ENCODE results near the gene L3MBTL4.
"Not testable (repeated sequence)": the region's sequence is repeated elsewhere in the genome, so short reads cannot be mapped to it uniquely, and the experiment has no call there.

The L3MBTL4 gene

DNA sequence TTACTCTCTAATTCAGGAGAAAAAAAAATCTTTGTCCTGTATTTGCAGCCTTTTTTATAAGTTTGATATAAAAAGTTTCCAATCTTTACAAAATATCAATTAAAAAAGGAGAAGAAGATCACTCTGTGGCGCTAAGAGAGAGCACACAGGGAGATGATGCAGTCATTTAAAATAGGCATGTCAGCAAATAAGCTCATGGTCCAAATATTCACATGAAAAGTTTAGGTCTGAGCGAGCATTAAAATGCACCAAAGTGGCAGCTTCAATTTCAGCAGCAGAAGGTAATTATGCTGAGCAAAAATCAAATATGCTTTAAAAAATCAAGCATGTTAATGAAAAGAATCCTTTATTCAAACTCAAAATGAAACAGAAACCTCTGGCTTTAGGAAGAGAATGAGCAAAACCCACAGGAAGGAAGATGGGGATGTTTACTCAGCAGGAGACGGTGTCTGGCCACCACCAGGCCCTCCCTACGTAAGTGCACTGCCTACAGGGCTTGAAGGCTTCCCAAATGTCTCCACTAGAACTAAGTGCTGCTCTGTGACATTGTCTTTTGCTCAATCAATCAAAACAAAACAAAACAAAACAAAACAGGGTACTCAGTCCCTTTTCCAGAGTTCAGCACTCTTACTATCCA lies 120.4 kb downstream of the L3MBTL4 start:
- DNase-seq = no peak

DNA sequence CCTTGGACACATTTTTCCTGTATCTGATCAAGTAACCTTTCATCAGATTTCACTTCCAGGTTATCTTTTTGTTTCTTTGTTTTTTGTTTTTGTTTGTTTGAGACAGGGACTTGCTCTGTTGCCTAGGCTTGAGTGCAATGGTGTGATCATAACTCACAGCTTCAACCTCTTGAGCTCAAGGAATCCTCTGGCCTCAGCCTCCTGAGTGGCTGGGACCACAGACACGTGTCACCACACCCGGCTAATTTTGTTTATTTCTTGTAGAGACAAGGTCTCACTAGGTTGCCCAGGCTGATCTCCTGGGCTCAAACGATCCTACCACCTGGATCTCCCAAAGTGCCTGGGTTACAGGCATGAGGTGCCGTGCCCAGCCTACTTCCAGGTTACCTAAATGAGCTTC lies 124.9 kb downstream of the L3MBTL4 start:
- no peak for DNase-seq

DNA sequence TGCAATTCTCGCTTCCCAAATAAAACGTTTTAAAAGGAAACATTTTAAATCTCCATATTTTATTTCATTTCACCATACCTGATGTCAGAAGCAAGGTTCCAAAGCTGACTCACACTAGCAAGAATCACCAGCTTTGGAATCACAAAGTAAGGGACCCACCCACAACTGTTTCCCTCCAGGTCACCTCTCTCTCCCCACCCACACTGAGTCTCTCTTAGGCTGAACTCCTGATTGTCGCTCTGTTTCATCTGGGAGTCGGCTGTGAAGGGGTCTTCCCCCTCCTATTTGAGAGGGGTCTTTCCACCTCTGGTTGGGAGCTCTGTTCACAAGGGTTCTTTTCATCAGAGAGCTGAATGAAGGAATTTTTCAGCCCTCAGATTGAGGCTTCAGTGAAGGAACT lies 128.1 kb downstream of the L3MBTL4 start:
- no peak for DNase-seq

DNA sequence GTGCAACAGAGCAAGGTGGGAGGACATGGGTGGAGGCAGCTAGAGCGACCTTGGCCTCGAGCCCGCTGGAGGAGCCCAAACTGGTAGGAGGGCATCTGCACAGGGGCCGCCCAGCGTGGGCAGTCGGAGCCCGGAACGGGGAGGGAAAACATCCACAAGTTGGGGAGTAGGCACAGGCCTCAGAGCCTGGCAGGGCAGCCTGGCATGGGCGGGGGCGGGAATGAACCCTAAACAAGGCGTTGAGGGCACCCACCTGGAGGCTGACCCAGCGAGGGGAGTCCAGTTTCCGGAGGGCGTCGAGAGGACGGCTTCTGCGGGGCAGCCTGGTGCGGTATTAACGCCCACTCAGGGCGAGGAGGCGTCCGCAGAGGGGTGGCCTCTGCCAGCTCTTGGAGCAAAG lies 129.9 kb downstream of the L3MBTL4 start:
- no peak for DNase-seq

DNA sequence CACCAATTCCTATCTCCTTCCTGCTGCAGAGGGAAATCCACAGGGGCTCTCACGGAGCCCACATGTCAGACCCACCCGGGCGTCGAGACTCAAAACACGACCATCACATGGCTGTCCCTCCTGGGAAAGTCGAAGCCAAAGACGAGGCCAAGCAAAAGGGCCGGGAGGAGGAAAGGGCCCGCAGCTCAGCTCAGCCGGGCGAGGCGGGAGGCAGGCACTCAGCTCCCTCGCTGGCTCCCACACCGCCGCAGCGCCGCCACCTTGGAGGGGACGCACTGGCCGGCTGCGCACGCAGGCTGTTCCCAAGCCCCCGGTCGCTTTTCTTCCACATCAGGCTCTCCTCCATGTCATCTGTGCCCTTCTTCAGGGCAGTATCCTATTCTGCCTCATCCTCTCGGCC lies 130.4 kb downstream of the L3MBTL4 start:
- DNase-seq = no peak

DNA sequence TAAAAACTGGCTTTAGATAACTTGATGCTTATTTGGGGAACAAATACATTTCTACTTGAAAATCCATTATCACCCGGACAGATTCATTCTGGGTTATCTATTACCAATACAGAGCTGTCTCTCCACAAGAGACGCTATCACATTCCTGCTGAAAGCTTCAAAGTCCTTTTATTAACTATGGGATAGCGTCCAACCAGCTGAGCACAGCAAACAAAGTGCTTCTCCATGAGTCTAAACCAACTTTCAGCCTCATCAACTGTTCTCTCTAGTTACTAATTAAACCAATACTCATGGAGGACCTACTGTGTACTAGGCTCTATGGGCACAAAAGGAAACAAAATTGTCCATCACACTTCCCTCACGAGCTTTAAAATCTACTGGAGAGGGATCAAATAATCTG lies 132.8 kb downstream of the L3MBTL4 start:
- no peak for DNase-seq

DNA sequence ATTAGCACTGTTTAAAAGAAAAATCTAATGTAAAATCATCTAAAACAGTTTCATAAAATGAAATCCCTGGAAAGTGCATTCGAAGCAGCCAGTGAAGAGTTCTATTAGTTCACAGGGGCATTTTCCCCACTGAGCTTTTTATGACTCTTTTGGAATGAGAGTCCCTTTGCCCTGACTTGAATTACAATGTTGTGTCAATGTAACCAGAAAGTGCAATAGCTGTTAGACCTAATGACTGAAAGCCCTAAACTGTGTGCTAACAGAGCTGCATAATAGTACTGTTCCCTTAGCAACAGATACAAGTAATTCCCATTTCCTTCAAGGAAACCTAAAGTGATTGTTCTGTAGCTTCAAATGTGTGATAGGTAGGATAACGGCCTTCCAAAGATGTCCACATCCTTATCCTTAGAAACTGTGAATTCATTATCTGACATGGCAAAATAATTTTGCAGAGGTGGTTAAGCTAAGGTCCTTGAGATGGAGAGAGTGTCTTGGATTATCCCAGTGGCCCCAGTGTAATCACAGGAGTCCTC lies 134.4 kb downstream of the L3MBTL4 start:
- DNase-seq = no peak

DNA sequence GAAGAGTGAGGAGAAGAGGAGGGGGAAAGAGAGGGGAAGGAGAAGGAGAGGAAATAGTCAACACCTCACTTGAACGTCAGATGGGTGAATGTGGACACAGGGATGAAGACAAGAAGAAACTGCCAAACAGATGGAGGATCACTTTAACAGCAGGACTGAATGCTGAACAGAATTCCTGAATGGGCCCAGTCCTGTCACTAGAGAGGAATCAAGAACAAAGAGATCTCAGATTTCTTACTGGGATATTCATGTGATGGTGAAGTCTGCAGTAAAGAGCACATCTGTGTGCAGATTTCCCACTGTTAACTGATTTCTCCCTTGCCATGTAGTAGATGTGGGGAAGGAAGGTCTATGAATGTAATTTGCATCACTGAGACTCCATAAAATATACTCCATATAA lies 135.4 kb downstream of the L3MBTL4 start:
- DNase-seq = no peak

DNA sequence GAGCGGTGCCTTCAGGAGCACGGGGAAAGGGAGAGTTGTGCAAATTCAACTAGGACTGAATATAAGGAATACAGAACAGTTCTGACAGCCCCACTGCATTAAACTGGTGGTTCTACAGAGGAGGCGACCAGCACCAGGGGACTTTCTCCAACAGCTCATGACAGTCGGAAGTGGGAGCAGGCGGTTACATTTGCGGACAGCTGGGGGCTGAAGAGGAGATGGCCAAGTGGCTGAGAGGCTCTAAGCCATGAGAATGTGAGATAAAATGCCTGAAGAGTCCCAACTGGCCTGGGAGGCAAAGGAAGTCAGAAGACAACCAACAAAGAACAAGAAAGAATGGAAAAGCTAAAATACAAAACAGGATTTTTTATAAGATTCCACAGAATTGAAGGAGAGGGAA lies 141.3 kb downstream of the L3MBTL4 start:
- DNase-seq = no peak

DNA sequence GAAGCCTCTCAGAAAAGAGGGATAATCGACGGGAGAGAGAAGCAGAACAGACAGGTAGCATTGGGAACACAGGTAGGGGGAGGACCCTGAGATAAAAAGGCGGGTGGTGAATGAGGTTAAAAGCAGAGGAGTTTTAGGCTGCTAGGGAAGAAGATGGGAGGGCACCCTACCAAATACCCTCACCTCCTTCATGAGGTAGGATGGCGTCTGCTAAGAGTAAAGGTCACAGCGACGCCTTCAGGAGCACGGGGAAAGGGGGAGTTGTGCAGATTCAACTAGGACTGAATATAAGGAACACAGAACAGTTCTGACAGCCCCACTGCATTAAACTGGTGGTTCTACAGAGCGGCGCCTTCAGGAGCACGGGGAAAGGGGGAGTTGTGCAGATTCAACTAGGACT lies 142.6 kb downstream of the L3MBTL4 start:
- DNase-seq = not testable (repeated sequence)

DNA sequence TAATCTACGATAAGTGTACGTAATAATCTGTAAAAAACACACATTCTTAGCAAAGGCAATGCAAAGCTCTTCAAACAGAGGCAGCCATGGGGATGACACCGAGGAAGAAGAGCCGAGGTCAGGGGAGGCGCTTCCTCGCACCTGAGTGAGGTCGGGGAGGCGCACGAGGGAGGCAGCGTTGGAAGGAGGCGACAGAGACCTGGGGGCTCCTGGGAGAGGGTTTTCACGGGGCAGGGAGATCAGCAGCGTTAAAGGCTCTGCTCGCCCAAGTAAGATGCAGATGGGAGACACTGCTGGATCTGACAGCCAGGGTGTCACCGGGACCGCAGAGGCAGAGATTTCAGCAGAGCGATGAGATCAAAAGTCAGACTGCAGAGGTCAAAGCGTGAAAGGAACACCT lies 143.1 kb downstream of the L3MBTL4 start:
- no peak for DNase-seq

DNA sequence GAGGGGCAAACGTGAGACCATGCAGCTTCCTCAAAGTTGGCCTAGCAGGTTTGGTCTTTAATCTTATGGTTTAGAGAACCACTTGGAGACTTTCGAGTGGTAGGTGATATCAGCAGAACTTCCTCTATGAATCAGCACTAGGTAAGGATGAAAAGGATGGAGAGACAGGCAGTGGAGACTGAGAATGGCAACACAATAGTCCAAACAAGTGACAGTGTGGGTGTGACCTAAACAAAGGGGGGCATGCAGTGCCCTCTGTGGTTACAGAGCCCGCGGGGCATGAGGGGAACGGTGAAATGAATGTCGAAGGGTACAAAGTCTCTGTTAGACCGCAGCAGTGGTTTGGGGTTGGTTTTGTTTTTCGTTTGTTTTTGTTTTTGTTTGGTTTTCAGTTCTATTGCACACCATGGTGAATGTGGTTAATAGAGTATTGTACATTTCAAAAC lies 143.9 kb downstream of the L3MBTL4 start:
- DNase-seq = no peak

DNA sequence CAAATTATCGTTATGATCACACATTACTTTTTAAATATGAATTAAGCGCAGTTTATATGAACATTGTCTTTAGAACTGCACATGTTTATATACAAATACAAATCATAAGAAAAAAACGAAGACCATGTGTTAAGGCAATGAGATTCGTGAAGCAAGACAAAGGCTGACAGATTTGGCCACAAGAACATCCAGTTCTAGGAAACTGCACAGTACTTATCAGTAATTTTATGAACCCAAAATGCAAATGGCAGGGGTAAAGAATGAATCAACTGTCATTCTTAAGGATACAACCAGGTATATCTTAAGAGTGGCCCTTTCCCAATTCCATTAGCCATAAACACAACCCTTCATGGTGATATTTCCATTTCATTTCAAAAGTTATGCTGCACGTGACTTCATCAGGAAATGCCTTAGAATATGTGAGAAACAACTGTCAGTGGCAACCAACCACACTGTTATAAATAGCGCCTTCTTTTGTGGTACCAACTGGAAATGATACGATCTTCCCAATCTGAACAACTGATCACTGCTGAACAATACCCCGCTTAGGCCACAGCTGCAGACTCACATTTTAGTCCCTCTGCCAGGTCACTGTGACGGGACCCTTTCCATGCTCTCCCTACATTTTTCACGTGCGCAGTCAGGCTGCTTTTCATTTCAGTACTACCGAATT lies 144.9 kb downstream of the L3MBTL4 start:
- DNase-seq = no peak

DNA sequence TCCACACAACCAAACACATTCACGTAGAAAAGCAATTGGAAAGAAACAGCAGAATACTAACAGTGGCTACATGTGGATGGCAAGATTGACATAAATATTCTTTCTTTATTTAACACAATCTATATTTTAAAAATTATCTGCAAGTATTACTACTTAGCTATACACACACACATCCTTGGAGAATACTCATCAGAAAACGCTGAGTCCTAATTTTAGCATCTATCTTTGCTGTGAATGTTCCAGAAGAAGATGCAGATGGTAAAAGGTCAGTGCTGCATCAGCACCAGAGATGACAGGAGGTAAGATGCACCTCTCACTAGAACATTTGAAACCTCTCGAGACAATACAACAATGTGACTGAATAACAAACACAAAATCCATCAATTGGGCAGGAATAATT lies 148.5 kb downstream of the L3MBTL4 start:
- no peak for DNase-seq

DNA sequence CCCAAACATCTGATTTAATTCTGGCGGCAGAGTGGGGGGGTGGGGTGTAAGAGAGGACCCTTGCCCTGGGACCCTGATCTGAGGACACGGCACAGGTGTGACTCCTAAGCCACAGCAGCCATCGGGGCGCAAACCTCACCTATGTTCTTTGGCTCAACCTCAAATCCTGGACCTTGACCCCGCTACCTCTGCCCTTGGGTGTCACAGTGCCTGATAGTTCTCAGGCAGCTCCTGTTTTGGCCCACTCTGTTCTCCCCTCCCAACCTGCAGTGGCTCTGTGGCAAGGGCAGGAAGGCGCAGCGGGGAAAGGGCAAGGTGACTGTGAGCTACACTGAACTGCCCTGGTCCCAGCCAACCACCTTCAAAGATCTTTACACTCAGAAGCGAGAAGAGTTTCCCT lies 152.8 kb downstream of the L3MBTL4 start:
- DNase-seq = no peak

DNA sequence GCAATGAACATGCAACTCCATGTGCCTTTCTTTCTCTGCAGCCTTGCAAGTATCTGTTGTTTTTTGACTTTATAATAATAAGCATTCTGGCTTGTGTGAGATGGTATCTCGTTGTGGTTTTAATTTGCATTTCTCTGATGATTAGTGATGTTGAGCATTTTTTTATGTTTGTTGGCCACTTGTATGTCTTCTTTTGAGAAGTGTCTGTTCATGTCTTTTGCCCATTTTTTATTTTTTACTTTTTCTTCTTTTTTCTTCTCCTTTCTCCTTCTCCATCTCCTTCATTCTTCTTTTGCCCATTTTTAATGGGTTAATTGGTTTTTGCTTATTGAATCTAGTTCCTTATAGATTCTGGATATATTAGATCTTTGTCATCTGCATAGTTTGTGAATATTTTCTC lies 155.4 kb downstream of the L3MBTL4 start:
- not testable (repeated sequence) for DNase-seq

DNA sequence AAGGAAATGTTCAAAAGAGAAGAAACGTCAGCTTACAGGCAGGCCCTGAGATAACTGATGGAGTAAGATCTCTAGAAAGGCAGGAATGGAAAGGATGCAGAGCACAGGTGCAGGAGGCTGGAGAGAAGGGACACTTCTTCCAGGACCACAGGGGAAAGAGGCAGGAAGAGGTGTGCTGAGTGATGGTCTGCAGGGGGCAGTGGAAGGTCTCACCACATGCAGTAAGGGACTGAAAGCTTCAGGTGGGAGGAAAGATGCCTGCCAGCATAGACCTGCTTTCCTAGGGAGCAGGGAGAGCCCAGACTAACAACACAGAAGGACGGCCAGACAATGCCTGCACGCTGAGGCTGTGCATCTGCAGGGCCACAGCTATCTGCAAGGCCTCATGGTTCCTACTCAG lies 156.8 kb downstream of the L3MBTL4 start:
- no peak for DNase-seq

DNA sequence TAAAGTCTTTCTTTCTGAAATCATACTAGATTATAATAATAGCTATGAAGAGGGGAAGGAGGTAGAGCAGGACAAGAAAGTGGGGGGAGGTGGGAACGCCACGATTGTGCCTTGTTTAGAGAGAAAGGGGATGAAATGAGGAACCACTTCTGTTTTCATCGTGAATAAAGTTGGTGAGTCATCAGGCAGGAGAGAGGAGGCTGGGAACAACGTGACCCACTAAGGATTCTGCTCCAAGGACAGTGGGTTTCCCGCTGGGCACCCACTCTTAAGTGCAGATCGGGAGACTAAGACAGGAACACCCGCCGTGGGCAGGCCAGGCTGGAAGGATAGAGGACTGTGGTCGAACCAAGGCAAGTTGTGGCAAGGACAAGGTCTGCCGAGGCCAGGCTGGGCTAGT lies 158.2 kb downstream of the L3MBTL4 start:
- DNase-seq = no peak

DNA sequence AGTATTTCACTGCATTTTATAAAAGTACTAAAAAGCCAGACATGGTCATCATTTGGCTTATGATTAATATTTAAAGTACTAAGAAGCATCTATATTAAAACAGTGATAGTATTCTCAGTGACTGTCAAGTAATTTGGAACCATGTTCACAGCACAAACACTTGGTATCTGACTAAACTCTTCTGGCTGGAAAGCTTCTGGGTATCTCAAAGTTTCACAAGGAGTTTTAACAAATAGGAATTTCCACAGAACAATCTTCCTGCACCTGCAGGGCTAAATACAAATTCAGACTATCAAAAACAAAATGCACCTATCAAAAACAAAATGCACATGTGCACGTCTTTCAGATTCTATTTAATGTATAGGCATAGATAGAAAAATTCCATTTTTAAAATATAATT lies 158.8 kb downstream of the L3MBTL4 start:
- DNase-seq = no peak

DNA sequence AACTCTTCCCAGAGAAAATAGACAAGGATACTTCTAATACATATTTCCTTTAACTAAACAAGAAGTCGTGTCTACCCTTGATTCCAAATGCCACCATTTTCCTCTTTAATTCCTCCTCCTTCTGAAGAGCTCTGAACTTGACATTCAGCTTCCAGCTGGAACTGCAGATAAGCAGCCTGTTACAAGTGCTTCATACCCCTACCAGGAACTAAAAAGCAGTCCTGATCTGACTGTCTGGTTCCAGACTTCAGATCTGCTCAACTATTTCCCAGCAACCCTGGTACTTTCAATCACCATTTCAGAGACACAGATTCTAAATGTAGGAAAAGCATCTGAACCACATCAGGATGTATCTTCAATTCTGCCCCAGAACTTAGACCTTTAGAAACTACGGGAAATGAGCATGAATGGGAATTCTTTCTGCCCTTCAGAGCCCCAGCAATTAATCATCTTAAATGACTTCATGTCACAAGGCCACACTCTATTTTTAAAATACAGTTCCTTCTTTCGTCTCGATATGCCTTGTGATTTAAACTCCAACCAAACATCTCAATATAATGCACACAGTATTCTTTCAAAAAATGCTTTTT lies 159.5 kb downstream of the L3MBTL4 start:
- DNase-seq = no peak

DNA sequence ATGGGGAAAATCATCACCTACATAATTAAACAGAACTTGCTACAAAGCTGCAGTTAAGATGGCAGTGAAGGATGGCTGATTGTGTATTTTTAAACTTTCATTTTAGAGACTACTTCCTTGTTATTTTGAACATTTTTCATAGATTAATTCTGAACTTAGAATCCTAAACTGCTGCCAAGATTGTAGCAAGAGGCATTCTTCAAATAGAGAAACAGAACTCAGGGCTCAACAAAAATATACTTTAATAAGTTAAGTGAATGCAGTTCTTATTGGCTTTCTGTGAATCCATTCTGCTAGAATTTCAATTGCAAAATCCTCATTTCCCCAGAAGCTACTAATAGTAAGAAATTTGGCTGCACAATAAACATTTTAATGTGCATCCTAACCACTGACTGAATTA lies 160.3 kb downstream of the L3MBTL4 start:
- DNase-seq = no peak

DNA sequence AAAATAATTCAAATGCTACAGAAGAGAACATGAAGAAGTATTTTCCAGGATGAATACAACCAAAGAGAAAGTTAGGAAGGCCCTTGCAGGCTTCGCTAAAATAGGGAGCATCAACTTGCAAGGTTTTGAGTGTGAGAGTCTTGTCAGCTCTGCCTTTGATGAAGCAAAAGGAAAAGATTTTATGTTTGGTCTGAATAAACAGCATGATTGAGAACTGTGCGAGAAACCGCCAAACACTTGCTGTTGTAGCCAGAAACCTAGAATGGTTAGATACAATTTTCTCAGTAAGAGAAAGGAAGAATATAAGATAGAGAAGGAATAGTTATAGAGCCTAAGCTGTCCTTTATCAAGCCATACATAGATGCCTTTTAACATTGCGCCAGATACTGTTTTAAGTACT lies 163.6 kb downstream of the L3MBTL4 start:
- DNase-seq = no peak

DNA sequence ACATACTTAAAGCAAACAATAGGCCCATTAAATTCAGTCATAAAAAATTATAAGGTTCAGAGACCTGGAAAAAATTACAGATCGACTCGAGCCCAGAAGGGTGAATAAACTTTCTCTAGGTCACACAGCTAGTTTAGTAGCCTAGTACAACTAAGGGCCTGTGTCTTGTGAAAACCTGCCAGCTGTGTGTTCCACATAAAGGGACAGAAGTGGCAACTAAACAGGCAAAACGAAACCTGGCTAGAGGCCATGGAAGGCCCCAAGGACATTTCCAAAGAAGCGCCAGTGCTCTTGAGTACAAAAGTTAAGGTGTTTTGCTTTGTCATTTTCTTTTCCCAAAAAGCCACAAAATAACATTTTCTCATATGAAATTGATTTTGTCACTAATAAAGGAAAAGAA lies 164.9 kb downstream of the L3MBTL4 start:
- DNase-seq = no peak

DNA sequence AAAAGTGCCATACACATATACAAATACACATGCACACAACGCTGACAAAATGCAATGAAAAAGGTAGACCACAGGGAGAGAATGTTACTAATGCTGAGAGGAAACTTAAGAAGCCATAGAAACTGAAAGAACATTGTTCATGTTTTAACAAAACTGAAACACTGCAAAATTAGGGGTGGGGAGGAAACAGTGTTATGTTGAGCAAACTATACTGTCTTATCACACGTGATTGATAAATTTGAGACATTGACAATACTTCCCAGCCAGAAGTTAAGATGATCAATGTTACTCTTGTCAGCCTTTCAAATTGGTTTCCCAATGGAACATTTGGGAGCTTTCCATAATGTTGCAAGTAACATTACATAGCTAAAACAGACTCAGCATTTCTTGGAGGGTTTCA lies 165.5 kb downstream of the L3MBTL4 start:
- no peak for DNase-seq
